Measurements from ENCODE around the gene LRMDA.

LRMDA gene

DNA sequence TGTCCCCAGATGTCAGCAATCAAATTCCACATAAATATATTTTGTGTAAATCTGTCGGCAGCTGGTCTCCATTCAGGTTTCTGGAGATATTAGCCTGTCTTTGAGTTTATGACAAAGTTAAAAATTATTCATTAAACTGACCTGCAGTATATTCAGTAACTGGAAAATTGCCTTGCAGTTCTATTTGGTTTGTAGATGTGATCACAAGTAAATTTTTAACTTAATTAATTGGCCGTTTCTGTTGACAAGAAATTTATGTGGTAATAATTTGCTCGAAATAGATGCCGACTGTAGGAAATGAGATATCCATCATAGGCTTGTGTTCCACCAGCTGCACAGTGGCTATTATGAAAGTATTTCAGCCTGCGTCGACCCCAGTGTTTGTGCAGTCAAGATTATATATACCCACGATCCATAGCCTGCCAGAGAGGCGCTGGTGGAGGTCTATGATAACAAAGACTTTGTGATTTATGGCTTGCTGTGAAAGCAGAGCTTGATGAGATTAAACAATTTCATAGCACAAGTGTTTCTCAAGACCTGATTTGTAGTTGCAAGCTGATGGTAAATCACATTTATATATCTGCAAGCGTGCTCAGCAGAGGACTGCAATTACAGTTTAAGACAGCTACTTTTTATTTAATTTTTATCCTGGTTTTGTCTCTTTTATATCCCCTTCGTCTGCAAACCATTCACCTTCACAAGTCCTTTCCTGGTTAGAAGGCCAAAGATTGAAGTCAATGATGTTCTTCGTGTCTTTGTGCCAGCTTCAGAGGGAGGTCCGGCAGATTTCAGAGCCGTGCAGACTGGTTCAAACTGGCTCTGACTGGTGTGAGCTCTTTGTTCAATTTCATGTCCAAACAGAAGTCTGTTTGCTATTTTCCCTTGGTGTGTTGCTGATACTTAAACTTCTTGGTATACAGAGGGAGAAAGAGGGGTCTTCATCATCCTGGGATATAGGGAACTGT is 850.9 kb downstream of the LRMDA start:
- Mint-ChIP-seq H3K27ac (no peak overlapping the region), H3K27me3 (ENCODE audit: low read depth) (no peaks in the 10 kb centered on the region), H3K9me3 (peaks cover 12% of the 10 kb centered on the region), H3K36me3 (ENCODE audit: low read depth) (no peaks in the 10 kb centered on the region), H3K4me1 (ENCODE audit: low read depth) (no peaks in the 10 kb centered on the region), H3K4me3 (no peak overlapping the region)

DNA sequence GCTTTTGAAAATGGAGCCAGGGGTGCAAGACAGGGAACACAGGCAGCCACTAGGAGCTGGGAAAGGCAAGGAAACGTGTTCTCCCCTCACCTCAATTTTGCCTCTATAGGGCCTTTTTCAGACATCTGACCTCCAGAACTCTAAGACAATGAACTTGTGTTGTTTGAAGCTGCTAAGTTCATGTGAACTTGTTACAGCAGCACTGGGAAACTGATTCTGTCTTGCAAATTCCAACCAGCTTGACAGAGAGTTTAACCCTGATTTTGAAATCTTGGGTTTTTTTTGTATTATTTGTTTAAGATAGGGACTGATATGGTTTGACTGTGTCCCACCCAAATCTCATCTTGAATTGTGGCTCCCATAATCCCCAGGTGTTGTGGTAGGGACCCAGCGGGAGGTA is 852.9 kb downstream of the LRMDA start:
- Mint-ChIP-seq H3K27me3 (ENCODE audit: low read depth) (no peaks in the 10 kb centered on the region), H3K36me3 (ENCODE audit: low read depth) (no peaks in the 10 kb centered on the region), H3K9me3 (peaks cover 8% of the 10 kb centered on the region), H3K4me3 (no peak overlapping the region), H3K4me1 (ENCODE audit: low read depth) (no peaks in the 10 kb centered on the region), H3K27ac (no peak overlapping the region)

DNA sequence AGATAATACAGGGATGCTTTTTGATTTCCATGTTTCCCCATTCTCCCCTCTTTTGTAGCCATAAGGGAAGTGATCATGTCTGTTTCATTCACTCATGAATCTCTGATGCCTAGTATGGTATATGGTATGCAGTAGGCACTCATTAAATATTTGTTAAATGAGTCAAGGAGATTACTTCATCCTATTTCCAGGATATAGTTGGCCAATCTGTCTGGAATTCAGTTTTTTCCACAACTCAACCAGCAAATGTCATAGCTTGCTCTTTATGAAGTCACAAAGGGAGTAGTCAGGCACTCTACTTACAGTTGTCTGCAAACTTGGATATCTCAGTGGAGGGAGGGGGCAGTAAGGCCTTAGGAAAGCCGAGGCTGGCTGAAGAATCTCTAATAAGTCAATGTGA is 853.6 kb downstream of the LRMDA start:
- Mint-ChIP-seq H3K27ac (no peak overlapping the region), H3K4me3 (no peak overlapping the region), H3K36me3 (ENCODE audit: low read depth) (no peaks in the 10 kb centered on the region), H3K4me1 (ENCODE audit: low read depth) (no peaks in the 10 kb centered on the region), H3K27me3 (ENCODE audit: low read depth) (no peaks in the 10 kb centered on the region), H3K9me3 (peaks cover 8% of the 10 kb centered on the region)

- H3K4me1 Mint-ChIP-seq (ENCODE audit: low read depth) = no peaks in the 10 kb centered on the region
- no peaks in the 10 kb centered on the region for H3K27me3 Mint-ChIP-seq (ENCODE audit: low read depth)
- no peaks in the 10 kb centered on the region for H3K36me3 Mint-ChIP-seq (ENCODE audit: low read depth)
- H3K9me3 Mint-ChIP-seq = peaks cover 8% of the 10 kb centered on the region
- no peak overlapping the region for H3K27ac Mint-ChIP-seq
- no peak overlapping the region for H3K4me3 Mint-ChIP-seq
Observed at GRCh38 chr10:76285515-76285914, 854.1 kb downstream of the LRMDA start.

- H3K4me1 Mint-ChIP-seq (ENCODE audit: low read depth) = no peaks in the 10 kb centered on the region
- peaks cover 8% of the 10 kb centered on the region for H3K9me3 Mint-ChIP-seq
- no peaks in the 10 kb centered on the region for H3K36me3 Mint-ChIP-seq (ENCODE audit: low read depth)
- no peak overlapping the region for H3K4me3 Mint-ChIP-seq
- H3K27ac Mint-ChIP-seq = no peak overlapping the region
- H3K27me3 Mint-ChIP-seq (ENCODE audit: low read depth) = no peaks in the 10 kb centered on the region
Observed at GRCh38 chr10:76286536-76286935, 855.1 kb downstream of the LRMDA start.

DNA sequence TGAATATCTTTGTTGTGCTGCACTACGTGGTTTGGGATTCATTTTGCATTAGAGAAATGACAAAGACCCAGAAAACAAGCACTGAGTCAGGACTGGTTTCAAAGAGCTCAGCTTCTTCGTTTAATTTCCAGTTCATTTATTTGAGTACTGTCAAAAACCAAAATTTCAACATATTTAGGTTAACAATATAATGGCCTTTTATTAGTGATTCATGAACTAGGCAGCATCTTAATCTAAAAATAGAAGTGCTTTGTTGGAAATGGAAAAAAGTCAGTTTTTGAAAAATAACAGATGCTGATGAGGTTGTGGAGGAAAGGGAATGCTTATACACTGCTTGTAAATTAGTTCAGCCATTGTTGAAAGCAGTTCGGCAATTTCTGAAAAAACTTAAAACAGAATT is 856.4 kb downstream of the LRMDA start:
- H3K4me3 Mint-ChIP-seq = no peak overlapping the region
- H3K9me3 Mint-ChIP-seq = peaks cover 8% of the 10 kb centered on the region
- H3K36me3 Mint-ChIP-seq (ENCODE audit: low read depth) = no peaks in the 10 kb centered on the region
- H3K4me1 Mint-ChIP-seq (ENCODE audit: low read depth) = no peaks in the 10 kb centered on the region
- H3K27ac Mint-ChIP-seq = no peak overlapping the region
- H3K27me3 Mint-ChIP-seq (ENCODE audit: low read depth) = no peaks in the 10 kb centered on the region

- Mint-ChIP-seq H3K27me3 (ENCODE audit: low read depth) (no peaks in the 10 kb centered on the region), H3K27ac (no peak overlapping the region), H3K4me1 (ENCODE audit: low read depth) (no peaks in the 10 kb centered on the region), H3K9me3 (no peaks in the 10 kb centered on the region), H3K36me3 (ENCODE audit: low read depth) (no peaks in the 10 kb centered on the region), H3K4me3 (no peak overlapping the region)
Observed at GRCh38 chr10:76291175-76291574, 859.8 kb downstream of the LRMDA start.

DNA sequence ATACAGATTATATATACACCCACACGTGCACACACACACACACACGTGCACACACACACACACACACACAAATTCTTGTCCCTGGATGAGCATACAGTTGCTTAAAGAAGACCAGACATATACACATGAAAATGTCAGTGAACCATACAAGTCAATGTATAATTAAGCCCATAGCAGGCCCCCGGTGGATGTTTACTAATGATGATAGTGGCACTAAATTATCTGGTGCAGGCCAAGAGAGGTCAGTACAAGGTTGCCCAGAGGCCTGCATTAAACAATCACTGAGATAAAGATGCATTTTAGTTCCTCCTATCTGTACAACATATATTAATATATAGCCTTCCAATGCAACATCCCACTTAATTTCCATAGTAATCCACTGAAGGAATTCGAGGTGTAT is 860.5 kb downstream of the LRMDA start:
- Mint-ChIP-seq H3K9me3 (no peaks in the 10 kb centered on the region), H3K27me3 (ENCODE audit: low read depth) (no peaks in the 10 kb centered on the region), H3K36me3 (ENCODE audit: low read depth) (no peaks in the 10 kb centered on the region), H3K4me1 (ENCODE audit: low read depth) (no peaks in the 10 kb centered on the region), H3K27ac (no peak overlapping the region), H3K4me3 (no peak overlapping the region)

DNA sequence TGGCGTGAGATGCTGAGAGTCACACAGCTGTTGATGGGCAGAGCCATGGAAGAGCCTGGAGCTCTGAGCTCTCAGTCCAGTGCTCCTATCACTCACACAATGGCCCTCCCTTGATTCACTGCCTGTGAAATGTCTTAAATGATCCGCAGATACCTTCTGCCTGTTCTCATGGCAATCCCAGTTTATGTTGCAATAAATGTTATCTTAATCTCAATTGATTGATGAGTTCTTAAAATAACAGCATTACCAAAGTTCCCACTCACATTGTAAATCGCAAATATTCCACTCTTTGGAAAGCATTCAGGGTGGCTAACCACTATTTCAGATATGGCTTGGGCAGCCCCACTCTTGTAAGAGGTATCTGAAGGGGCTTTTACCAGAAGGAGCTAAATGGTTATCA is 865.5 kb downstream of the LRMDA start:
- H3K9me3 Mint-ChIP-seq = no peaks in the 10 kb centered on the region
- H3K27me3 Mint-ChIP-seq (ENCODE audit: low read depth) = no peaks in the 10 kb centered on the region
- no peaks in the 10 kb centered on the region for H3K36me3 Mint-ChIP-seq (ENCODE audit: low read depth)
- no peaks in the 10 kb centered on the region for H3K4me1 Mint-ChIP-seq (ENCODE audit: low read depth)
- H3K4me3 Mint-ChIP-seq = no peak overlapping the region
- no peak overlapping the region for H3K27ac Mint-ChIP-seq

GRCh38 chr10:76297358-76297757 is 865.9 kb downstream of the LRMDA start:
- Mint-ChIP-seq H3K4me1 (ENCODE audit: low read depth) (no peaks in the 10 kb centered on the region), H3K9me3 (no peaks in the 10 kb centered on the region), H3K27me3 (ENCODE audit: low read depth) (no peaks in the 10 kb centered on the region), H3K27ac (no peak overlapping the region), H3K4me3 (no peak overlapping the region), H3K36me3 (ENCODE audit: low read depth) (no peaks in the 10 kb centered on the region)

DNA sequence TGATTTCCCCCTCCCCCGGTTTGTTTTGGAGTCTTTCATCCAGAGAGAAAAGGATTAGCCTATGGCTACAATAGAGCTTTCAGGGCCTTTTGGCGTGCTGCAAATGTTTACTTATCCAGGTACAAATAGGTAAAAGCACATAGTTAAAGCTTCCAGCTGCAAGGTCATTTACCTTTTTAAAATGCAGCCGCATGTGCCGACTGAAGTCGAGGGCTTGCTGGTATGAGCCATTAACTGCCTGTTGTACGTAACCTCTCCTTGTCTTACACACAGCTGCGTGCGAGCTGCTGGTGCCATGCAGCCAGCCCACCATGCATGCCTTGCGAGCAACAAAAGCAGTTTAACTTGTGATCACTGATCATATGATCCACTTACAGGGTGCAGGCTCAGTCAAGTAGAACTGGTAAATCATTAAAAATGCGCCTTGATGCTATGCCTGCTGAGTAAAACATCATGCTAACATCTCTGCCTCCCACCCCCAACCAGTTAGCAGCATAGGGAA is 866.4 kb downstream of the LRMDA start:
- H3K36me3 Mint-ChIP-seq (ENCODE audit: low read depth) = no peaks in the 10 kb centered on the region
- no peaks in the 10 kb centered on the region for H3K9me3 Mint-ChIP-seq
- no peak overlapping the region for H3K4me3 Mint-ChIP-seq
- no peak overlapping the region for H3K27ac Mint-ChIP-seq
- no peaks in the 10 kb centered on the region for H3K4me1 Mint-ChIP-seq (ENCODE audit: low read depth)
- H3K27me3 Mint-ChIP-seq (ENCODE audit: low read depth) = no peaks in the 10 kb centered on the region

DNA sequence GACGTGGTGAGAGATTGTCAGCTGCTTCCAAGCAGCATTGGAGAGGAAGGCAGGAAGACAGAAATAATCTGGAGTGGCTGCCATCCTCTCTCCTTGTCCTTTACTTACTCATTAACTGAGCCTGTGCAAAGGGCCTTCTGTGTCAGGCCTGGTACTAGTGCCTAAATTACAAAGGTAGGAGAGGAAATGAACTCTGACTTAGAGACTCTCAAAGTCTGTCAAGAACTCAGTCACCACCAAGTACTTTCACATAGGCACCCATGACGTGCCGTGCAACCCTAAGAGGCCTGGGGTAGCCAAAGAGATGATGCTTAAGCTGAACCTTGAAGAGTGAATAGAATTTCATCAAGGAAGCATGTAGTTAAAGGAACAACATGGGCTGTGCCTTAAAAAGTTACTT is 866.9 kb downstream of the LRMDA start:
- Mint-ChIP-seq H3K27me3 (ENCODE audit: low read depth) (no peaks in the 10 kb centered on the region), H3K4me3 (no peak overlapping the region), H3K36me3 (ENCODE audit: low read depth) (no peaks in the 10 kb centered on the region), H3K9me3 (no peaks in the 10 kb centered on the region), H3K4me1 (ENCODE audit: low read depth) (no peaks in the 10 kb centered on the region), H3K27ac (no peak overlapping the region)

GRCh38 chr10:76299501-76299900 is 868.1 kb downstream of the LRMDA start:
- H3K36me3 Mint-ChIP-seq (ENCODE audit: low read depth) = no peaks in the 10 kb centered on the region
- no peaks in the 10 kb centered on the region for H3K4me1 Mint-ChIP-seq (ENCODE audit: low read depth)
- H3K27me3 Mint-ChIP-seq (ENCODE audit: low read depth) = no peaks in the 10 kb centered on the region
- H3K27ac Mint-ChIP-seq = no peak overlapping the region
- H3K4me3 Mint-ChIP-seq = no peak overlapping the region
- no peaks in the 10 kb centered on the region for H3K9me3 Mint-ChIP-seq

- H3K4me1 Mint-ChIP-seq (ENCODE audit: low read depth) = no peaks in the 10 kb centered on the region
- H3K36me3 Mint-ChIP-seq (ENCODE audit: low read depth) = no peaks in the 10 kb centered on the region
- H3K27ac Mint-ChIP-seq = no peak overlapping the region
- no peaks in the 10 kb centered on the region for H3K27me3 Mint-ChIP-seq (ENCODE audit: low read depth)
- H3K9me3 Mint-ChIP-seq = no peaks in the 10 kb centered on the region
- no peak overlapping the region for H3K4me3 Mint-ChIP-seq
Observed at GRCh38 chr10:76301211-76301610, 869.8 kb downstream of the LRMDA start.

DNA sequence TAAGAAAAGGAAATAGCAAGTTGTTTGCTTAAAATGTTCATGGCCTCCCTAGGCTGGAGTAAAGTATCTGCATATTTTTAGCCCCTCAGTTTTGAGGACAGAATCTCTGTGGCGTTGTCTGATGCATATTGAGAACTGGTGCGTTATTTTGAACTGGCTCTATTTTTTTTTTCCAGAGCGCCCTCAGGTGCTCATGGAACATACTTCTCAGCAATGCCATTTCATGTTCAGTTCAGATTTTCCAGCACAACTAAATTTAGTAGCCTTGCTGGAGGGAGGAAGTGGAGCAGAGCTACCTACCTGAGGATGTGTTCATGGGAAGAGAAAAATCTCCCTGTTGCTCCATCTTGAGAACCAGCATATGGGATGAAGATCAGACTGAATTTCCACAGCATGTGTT is 870.5 kb downstream of the LRMDA start:
- Mint-ChIP-seq H3K27ac (no peak overlapping the region), H3K9me3 (no peaks in the 10 kb centered on the region), H3K4me1 (ENCODE audit: low read depth) (no peaks in the 10 kb centered on the region), H3K36me3 (ENCODE audit: low read depth) (no peaks in the 10 kb centered on the region), H3K27me3 (ENCODE audit: low read depth) (no peaks in the 10 kb centered on the region), H3K4me3 (no peak overlapping the region)

All from T-helper 1 cell treated with Interleukin-12 subunit alpha and Interleukin-12 subunit beta and Interleukin-4 antibody, amounts not matched to agents 30 μg/mL and 1 μg/mL, for 36 hours (primary cell).